GM13977 (cell line): Measurements from ENCODE around the gene CSKMT.

Experiments
- DNase-seq: peaks from one replicate; pipeline ENCODE4 v3.0.0; 2012; ENCODE audit warnings: low spot score
- CTCF ChIP-seq: IDR thresholded peaks from 2 replicates; pipeline ENCODE4 v1.5.1; 2012; ENCODE audit warnings: mild to moderate bottlenecking, control low read depth; ENCODE audit not compliant: insufficient read depth; ENCODE audit errors: extremely low read depth, missing control alignments
- in situ Hi-C: fragments of 300-500 bp; cut with MboI; formaldehyde crosslinking; loops from one replicate; pipeline ENCODE4 v1.12.0; 2022; ENCODE audit warnings: low sequenced_read_pairs, low pct_unique_long_range_greater_than_20kb, mixed read lengths, inconsistent platforms; ENCODE audit not compliant: unreplicated experiment

The CSKMT gene

GRCh38 chr11:62710001-62710345 is 44.9 kb downstream of the CSKMT start:
- peak; percentile 38 for DNase-seq
- in situ Hi-C loops, result no loop called here
- TF ChIP-seq CTCF, result no peak

DNA sequence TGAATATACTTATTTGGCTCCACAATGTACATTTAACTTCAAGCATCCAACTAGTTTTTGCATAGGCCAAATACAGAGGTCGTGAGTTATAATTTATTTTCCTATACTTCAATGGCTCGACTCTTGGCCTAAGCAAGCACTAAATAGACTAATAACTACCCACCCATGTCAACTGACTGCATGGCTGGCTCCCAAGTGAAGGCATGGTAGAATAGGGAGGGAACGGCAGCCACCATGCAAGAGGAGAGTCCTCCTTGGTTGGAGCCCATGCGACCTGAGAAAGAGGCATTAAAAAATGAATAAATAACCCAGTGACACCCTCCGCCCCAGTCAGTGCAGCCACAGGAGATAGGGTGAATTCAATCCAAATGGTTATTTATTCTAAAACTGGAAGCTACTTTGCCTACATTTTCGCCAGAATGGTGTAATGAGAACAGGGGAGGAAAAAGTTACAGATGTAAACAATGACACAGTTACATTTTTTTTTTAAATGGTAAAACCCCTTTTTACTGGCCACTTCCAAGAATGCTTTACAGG is 47.2 kb downstream of the CSKMT start:
- TF ChIP-seq CTCF, result no peak
- in situ Hi-C loops, result no loop called here
- DNase-seq, result no peak

- no peak for DNase-seq
- in situ Hi-C loops, result no loop called here
- TF ChIP-seq CTCF, result no peak
Observed at GRCh38 chr11:62712861-62713260, 47.7 kb downstream of the CSKMT start.

GRCh38 chr11:62713343-62713742 is 48.2 kb downstream of the CSKMT start:
- no peak for TF ChIP-seq CTCF

DNA sequence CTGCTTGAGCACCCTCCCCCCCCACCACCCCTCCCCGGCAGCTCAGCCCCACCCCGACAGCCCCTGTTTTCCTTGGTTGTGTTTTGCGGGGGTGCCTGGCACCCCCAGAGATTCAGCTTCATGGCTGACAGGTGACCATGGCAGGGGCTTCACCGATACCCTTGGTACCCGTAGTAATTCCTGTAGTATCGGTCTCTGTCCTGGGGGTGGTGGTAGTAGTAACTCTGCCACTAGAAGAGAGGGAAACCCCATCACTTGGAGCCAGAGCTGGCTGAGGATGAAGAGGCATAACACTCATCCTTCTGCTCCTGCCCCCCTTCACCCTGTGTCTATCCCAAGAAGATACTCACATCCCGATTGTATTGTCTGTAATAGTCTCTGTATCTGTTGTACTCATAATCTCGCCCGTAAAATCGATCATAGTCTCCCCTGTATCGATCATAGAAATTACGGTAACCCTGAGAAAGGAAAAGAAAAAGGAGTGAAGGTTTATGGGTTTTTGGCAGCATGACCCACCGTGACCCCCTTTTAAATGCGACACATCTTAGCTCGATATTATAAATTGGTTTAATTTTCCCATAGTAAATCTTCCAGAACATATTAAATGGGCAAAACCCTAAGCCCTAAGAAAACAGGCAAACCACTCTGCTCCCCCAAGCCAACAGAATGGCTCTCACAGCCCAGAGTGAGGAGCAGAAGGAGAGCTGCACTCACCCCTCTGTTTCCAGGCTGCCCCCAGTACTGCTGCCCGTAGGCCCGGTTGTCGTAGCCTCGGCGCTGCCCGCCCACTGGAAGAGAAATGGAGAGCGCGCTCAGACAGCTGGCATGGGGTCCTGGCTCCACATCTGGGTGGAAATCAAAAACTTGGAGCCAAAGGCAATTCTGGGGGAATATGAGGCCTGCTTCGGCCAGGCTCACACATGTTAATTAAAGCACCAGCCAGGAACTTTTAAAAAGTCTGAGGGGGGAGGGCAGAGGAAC is 50.3 kb downstream of the CSKMT start:
- no peak for DNase-seq
- TF ChIP-seq CTCF, result no peak
- in situ Hi-C loops, result no loop called here

More at GRCh38 chr11:62713343-62713742, 48.2 kb downstream of the CSKMT start:
- in situ Hi-C loops, result no loop called here
- no peak for DNase-seq

DNA sequence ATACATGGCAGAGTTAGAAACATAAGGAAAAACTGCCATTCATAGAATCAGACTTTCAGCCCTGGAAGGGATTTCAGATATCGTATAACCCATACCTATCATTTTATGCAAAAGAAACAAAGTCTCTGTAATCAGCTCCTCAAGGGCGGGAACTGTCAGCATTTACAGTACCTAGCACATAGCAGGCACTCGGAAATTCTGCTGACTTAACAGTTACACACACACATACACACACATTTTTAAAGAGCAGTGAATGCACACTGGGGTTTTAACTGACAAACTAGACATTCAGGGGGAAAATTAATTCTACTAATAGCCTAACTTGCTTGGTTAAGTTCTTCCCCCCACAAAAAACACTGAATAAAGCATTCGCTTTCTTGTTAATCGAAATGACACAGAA is 51.1 kb downstream of the CSKMT start:
- in situ Hi-C loops, result no loop called here
- TF ChIP-seq CTCF, result no peak
- no peak for DNase-seq
